Stimulated activated naive B cell treated with anti-CD40 and anti-IgM and Interleukin-4, amounts not matched to agents 10 μg/mL and 1 μg/mL and 100 μg/mL, for 72 hours (primary cell): Measurements from ENCODE around the gene EXOSC10.
"Not testable (repeated sequence)": the region's sequence is repeated elsewhere in the genome, so short reads cannot be mapped to it uniquely, and the experiment has no call there.

Source experiments
- ATAC-seq, 2 donors: fragments of 150-1000 bp; cut with Tn5 transposase; replicated peaks; 2 replicates each; pipeline ENCODE4 v1.10.0; 2021; ENCODE audit warnings: moderate library complexity in 1 of 2
- DNase-seq: peaks from one replicate; pipeline ENCODE4 v3.0.0; 2021
- H3K27ac Mint-ChIP-seq: one replicate; pipeline ENCODE4 v1.8.0; 2022; ENCODE audit warnings: mild to moderate bottlenecking, mixed read lengths
- H3K27me3 Mint-ChIP-seq, 2 donors: one replicate each; pipeline ENCODE4 v1.8.0; 2022; ENCODE audit warnings: mixed read lengths in 2 of 2
- H3K36me3 Mint-ChIP-seq, 2 donors: one replicate each; pipeline ENCODE4 v1.8.0; 2022; ENCODE audit warnings: mixed read lengths in 2 of 2, mild to moderate bottlenecking in 1 of 2
- H3K4me1 Mint-ChIP-seq, 2 donors: one replicate each; pipeline ENCODE4 v1.8.0; 2022; ENCODE audit warnings: mixed read lengths in 2 of 2, mild to moderate bottlenecking in 1 of 2
- H3K4me3 Mint-ChIP-seq, 2 donors: one replicate each; pipeline ENCODE4 v1.8.0; 2022; ENCODE audit warnings: mild to moderate bottlenecking in 2 of 2, mixed read lengths in 2 of 2, moderate library complexity in 1 of 2
- H3K9me3 Mint-ChIP-seq, 2 donors: one replicate each; pipeline ENCODE4 v1.8.0; 2022; ENCODE audit warnings: mixed read lengths in 2 of 2, mild to moderate bottlenecking in 1 of 2

Gene EXOSC10

DNA sequence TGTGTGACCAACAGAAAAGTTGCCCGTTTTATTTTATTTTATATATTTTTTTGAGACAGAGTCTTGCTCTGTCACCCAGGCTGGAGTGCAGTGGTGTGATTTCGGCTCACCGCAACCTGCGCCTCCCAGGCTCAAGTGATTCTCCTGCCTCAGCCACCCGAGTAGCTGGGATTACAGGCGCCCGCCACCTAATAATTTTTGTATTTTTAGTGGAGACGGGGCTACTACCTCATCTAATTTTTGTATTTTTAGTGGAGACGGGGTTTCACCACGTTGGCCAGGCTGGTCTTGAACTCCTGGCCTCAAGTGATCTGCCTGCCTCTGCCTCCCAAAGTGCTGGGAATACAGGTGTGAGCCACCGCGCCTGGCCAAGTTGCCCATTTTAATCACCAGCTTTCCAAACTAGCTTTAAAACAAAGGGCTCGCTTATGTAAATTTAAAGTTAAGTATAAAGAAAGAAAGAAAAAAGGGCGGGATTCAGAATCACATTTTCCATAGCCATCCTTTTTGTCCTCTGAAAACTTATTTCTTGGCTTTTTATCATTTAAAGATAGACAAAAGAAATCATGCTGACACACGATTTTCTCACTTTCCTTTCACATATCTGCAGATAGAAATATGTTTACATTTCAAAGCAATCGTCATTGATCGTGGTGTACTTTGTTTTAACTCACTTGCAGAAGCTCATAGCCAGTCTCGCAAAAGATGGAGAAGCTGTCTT lies 62.5 kb downstream of the EXOSC10 start:
- not testable (repeated sequence) for H3K4me3 Mint-ChIP-seq, H3K27ac Mint-ChIP-seq, H3K9me3 Mint-ChIP-seq, ATAC-seq, H3K27me3 Mint-ChIP-seq, H3K4me1 Mint-ChIP-seq, H3K36me3 Mint-ChIP-seq, DNase-seq

DNA sequence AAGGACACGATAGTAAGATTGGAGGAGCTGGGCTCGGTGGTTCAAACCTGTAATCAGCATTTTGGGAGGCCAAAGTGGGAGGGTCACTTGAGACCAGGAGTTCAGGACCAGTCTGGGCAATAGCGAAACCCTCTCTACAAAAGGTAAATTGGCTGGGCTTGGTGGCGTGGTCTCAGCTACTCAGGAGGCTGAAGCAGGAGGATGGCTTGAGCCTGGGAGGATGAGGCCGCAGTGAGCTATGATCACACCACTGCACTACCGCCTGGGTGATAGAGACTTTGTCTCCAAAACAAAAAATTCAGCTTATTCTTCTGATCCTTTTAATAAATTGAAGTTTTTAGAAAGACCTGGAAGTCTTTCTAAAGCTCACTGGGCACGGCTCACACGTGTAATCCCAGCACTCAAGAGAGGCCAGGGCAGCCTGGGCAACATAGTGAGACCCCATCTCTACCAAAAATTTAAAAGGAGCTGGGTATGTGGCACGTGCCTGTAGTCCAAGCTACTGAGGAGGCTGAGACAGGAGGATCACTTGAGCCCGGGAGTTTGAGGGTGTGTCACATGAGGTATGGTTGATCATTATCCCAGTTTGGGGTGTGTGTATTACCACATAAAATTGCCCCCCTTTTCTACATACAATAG lies 67.9 kb downstream of the EXOSC10 start:
- Mint-ChIP-seq H3K9me3 (no peaks in the 10 kb centered on the region), H3K27me3 (no peaks in the 10 kb centered on the region), H3K27ac (no peak overlapping the region), H3K36me3 (peaks cover 10 to 19% of the 10 kb centered on the region in 2 donors), H3K4me1 (peaks cover 5% of the 10 kb centered on the region in 2 donors), H3K4me3 (no peak overlapping the region)
- no peak for DNase-seq
- peak; percentile 18 to 19 for ATAC-seq

GRCh38 chr1:11030865-11031264 lies 68.8 kb downstream of the EXOSC10 start:
- Mint-ChIP-seq H3K9me3 (no peaks in the 10 kb centered on the region), H3K36me3 (peaks cover 10 to 24% of the 10 kb centered on the region in 2 donors), H3K4me1 (peaks cover 7 to 13% of the 10 kb centered on the region in 2 donors), H3K27me3 (no peaks in the 10 kb centered on the region), H3K4me3 (no peak overlapping the region), H3K27ac (peak overlapping the region; percentile 82)
- no peak for ATAC-seq
- no peak for DNase-seq

GRCh38 chr1:11028018-11028417 lies 71.7 kb downstream of the EXOSC10 start:
- DNase-seq, result no peak
- Mint-ChIP-seq H3K4me3 (no peak overlapping the region), H3K27me3 (no peaks in the 10 kb centered on the region), H3K4me1 (peaks cover 15 to 33% of the 10 kb centered on the region in 2 donors), H3K9me3 (no peaks in the 10 kb centered on the region), H3K36me3 (peaks cover 22 to 39% of the 10 kb centered on the region in 2 donors), H3K27ac (peak overlapping the region; percentile 20)
- ATAC-seq, result no peak

DNA sequence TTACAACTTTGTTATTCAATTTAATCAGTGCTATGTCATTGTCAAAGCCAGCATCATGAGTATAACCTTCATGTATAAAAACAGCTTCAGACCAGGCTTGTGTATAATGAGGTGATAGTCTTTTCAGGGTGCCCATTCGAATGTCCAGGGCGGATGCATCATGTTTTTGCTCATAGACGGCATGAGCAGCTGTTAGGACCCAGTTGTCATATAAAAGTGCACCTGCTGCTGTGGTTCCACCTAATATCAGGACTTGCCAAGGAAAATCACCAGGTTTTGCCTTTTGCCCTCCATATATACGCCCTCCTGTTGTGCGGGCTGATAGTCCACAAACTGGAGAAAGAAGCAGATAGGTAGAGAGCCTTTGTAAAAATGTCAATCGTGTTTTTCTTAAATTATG lies 72.4 kb downstream of the EXOSC10 start:
- no peak overlapping the region for H3K4me3 Mint-ChIP-seq
- peaks cover 26 to 42% of the 10 kb centered on the region in 2 donors for H3K36me3 Mint-ChIP-seq
- no peaks in the 10 kb centered on the region for H3K27me3 Mint-ChIP-seq
- peak overlapping the region; percentile 80 for H3K27ac Mint-ChIP-seq
- DNase-seq (no peak), ATAC-seq (no peak)
- no peaks in the 10 kb centered on the region for H3K9me3 Mint-ChIP-seq
- H3K4me1 Mint-ChIP-seq, result peaks cover 16 to 37% of the 10 kb centered on the region in 2 donors

DNA sequence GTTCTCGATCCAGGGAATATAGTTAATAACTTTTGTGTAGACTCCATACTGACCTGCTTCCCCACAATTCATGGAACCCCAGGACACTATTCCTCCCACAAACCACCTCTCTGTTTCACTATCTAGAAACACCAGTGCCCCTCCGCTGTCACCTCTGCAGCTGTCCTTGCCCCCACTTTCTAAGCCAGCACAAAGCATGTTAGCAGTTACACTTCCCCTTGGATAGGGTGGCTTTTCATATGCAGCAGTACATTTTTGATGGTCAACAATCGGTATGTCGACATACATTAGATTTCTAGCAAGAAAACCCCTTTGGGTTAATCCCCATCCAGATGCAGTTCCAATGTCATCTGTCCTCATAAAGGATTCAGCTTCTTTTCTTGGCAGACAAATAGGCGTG lies 72.8 kb downstream of the EXOSC10 start:
- H3K36me3 Mint-ChIP-seq, result peaks cover 30 to 46% of the 10 kb centered on the region in 2 donors

DNA sequence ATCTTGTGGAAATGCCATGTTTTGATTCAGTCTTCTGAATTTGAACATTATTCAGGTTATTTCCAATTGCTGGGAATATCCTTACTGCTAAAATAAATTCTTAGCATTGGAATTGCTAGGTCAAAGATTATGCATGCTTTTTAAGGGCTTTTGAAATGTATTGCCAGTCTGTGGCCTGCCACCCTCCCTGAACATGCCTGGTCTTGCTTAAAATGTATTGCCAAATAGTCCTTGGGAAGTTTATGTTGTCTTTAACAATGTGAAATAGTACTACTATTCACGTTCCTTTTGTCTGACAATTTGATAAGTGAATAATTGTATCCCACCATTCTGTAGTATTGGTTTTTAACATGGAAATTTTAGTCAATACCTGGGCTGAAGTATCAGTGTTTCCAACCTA lies 73.6 kb downstream of the EXOSC10 start:
- Mint-ChIP-seq H3K27me3 (no peaks in the 10 kb centered on the region), H3K36me3 (peaks cover 37 to 47% of the 10 kb centered on the region in 2 donors)

More for the DNA sequence above, 72.8 kb downstream of the EXOSC10 start:
- no peaks in the 10 kb centered on the region for H3K27me3 Mint-ChIP-seq
- H3K4me3 Mint-ChIP-seq, result no peak overlapping the region
- H3K4me1 Mint-ChIP-seq, result peaks cover 19 to 41% of the 10 kb centered on the region in 2 donors
- no peaks in the 10 kb centered on the region for H3K9me3 Mint-ChIP-seq
- ATAC-seq, result no peak
- no peak for DNase-seq
- peak overlapping the region; percentile 80 for H3K27ac Mint-ChIP-seq

GRCh38 chr1:11025618-11026017 lies 74.1 kb downstream of the EXOSC10 start:
- Mint-ChIP-seq H3K4me3 (no peak overlapping the region), H3K27ac (no peak overlapping the region), H3K9me3 (no peaks in the 10 kb centered on the region), H3K4me1 (peaks cover 17 to 47% of the 10 kb centered on the region in 2 donors), H3K36me3 (peaks cover 37 to 43% of the 10 kb centered on the region in 2 donors), H3K27me3 (no peaks in the 10 kb centered on the region)
- no peak for ATAC-seq
- no peak for DNase-seq

More for the DNA sequence above, 73.6 kb downstream of the EXOSC10 start:
- Mint-ChIP-seq H3K27ac (peak overlapping the region; percentile 9), H3K4me3 (no peak overlapping the region), H3K4me1 (peaks cover 19 to 47% of the 10 kb centered on the region in 2 donors), H3K9me3 (no peaks in the 10 kb centered on the region)
- DNase-seq, result no peak
- no peak for ATAC-seq

DNA sequence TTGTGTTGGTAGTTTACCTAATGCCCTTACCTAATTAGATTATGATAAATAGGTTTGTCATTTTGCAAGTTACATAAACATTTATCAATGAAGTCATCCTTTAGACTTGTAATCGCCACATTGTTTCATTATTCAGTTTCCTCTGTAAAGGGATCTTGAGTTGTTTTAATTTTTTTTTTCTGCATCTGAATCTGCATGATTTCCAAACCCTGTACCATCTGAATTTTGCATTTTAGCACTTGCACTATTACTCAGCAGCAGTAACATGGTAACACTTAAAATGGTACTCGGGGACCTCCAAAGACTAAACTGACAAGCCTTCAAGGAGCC lies 74.8 kb downstream of the EXOSC10 start:
- Mint-ChIP-seq H3K27me3 (no peaks in the 10 kb centered on the region), H3K4me3 (no peak overlapping the region), H3K36me3 (peaks cover 39 to 42% of the 10 kb centered on the region in 2 donors), H3K4me1 (peaks cover 17 to 52% of the 10 kb centered on the region in 2 donors), H3K9me3 (no peaks in the 10 kb centered on the region), H3K27ac (no peak overlapping the region)
- ATAC-seq (peak in 1 of 2 donors; percentile 39), DNase-seq (no peak)

DNA sequence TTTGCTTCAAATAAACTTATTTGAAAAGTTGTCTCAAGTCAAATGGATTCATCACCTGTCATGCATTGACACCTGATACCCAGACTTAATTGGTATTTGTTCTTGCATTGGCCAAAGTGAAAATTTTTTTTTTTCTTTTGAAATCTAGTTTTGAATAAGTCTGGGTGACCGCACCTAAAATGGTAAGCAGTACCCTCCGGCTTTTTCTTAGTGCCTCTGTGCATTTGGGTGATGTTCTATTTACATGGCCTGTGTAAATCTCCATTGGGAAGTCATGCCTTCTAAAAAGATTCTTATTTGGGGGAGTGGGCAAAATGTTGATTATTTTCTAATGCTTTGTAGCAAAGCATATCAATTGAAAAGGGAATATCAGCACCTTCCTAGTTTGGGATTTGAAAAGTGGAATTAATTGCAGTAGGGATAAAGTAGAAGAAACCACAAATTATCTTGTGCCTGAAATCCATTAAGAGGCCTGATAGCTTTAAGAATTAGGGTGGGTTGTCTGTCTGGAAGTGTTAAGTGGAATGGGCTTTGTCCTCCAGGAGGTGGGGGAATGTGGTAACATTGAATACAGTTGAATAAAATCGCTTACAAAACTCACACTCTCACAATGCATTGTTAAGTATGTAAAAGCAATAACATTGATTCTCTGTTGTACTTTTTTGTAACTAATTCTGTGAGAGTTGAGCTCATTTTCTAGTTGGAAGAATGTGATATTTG lies 75.4 kb downstream of the EXOSC10 start:
- H3K36me3 Mint-ChIP-seq, result peaks cover 39 to 42% of the 10 kb centered on the region in 2 donors
- H3K4me1 Mint-ChIP-seq, result peaks cover 17 to 52% of the 10 kb centered on the region in 2 donors
- peak overlapping the region; percentile 56 for H3K27ac Mint-ChIP-seq
- H3K27me3 Mint-ChIP-seq, result no peaks in the 10 kb centered on the region
- H3K4me3 Mint-ChIP-seq, result no peak overlapping the region
- DNase-seq (no peak), ATAC-seq (no peak)
- H3K9me3 Mint-ChIP-seq, result no peaks in the 10 kb centered on the region

DNA sequence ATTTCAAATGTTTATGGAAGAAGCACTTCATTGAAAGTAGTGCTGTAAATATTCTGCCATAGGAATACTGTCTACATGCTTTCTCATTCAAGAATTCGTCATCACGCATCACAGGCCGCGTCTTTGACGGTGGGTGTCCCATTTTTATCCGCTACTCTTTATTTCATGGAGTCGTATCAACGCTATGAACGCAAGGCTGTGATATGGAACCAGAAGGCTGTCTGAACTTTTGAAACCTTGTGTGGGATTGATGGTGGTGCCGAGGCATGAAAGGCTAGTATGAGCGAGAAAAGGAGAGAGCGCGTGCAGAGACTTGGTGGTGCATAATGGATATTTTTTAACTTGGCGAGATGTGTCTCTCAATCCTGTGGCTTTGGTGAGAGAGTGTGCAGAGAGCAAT lies 76.5 kb downstream of the EXOSC10 start:
- peak overlapping the region; percentile 2 for H3K27ac Mint-ChIP-seq
- H3K9me3 Mint-ChIP-seq, result no peaks in the 10 kb centered on the region
- H3K27me3 Mint-ChIP-seq, result no peaks in the 10 kb centered on the region
- peaks cover 22 to 52% of the 10 kb centered on the region in 2 donors for H3K4me1 Mint-ChIP-seq
- peaks cover 45 to 47% of the 10 kb centered on the region in 2 donors for H3K36me3 Mint-ChIP-seq
- ATAC-seq (no peak), DNase-seq (no peak)
- no peak overlapping the region for H3K4me3 Mint-ChIP-seq

DNA sequence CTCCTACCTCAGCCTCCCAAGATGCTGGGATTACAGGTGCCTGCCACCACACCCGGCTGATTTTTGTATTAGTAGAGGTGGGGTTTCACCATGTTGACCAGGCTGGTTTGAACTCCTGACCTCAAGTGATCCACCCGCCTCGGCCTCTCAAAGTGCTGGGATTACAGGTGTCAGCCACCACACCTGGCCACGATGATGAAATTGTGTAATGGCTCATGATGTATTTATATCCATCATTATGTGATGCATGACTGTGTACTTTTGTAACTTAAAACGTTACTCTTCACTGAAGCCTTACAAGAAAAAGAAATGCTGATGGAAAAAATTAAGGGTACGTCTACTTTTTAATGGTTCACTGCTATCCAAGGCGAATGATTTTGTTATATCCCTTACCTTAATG lies 79.7 kb downstream of the EXOSC10 start:
- H3K27me3 Mint-ChIP-seq, result no peaks in the 10 kb centered on the region
- peaks cover 20 to 36% of the 10 kb centered on the region in 2 donors for H3K4me1 Mint-ChIP-seq
- ATAC-seq (no peak), DNase-seq (no peak)
- peaks cover 42 to 44% of the 10 kb centered on the region in 2 donors for H3K36me3 Mint-ChIP-seq
- no peaks in the 10 kb centered on the region for H3K9me3 Mint-ChIP-seq
- no peak overlapping the region for H3K4me3 Mint-ChIP-seq
- no peak overlapping the region for H3K27ac Mint-ChIP-seq

DNA sequence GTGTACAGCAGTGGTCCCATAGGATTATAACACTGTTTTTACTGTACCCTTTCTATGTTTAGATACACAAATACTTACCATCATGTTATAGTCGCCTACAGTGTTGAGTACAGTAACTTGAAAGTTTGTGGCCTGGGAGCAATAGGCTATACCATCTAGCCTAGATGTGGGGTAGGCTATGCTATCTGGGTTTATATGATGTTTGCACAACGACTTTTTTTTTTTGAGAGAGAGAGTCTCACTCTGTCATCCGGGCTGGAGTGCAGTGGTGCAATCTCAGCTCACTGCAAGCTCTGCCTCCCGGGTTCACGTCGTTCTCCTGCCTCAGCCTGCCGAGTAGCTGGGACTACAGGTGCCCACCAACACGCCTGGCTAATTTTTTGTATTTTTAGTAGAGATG lies 80.3 kb downstream of the EXOSC10 start:
- not testable (repeated sequence) for H3K4me3 Mint-ChIP-seq, H3K27ac Mint-ChIP-seq, ATAC-seq, DNase-seq, H3K27me3 Mint-ChIP-seq, H3K9me3 Mint-ChIP-seq
- Mint-ChIP-seq H3K4me1 (peaks cover 20 to 36% of the 10 kb centered on the region in 2 donors), H3K36me3 (peaks cover 42 to 47% of the 10 kb centered on the region in 2 donors)
